HG03432 (cell line): ENCODE data around the gene C1orf56.

Experiments
- ATAC-seq: cut with Tn5 transposase; IDR thresholded peaks from one replicate; pipeline ENCODE4 v1.9.1; 2021; ENCODE audit warnings: mild to moderate bottlenecking, moderate library complexity; ENCODE audit not compliant: unreplicated experiment

C1orf56 gene

GRCh38 chr1:151013518-151013917 lies 34.0 kb upstream of the C1orf56 start:
- no peak for ATAC-seq

DNA sequence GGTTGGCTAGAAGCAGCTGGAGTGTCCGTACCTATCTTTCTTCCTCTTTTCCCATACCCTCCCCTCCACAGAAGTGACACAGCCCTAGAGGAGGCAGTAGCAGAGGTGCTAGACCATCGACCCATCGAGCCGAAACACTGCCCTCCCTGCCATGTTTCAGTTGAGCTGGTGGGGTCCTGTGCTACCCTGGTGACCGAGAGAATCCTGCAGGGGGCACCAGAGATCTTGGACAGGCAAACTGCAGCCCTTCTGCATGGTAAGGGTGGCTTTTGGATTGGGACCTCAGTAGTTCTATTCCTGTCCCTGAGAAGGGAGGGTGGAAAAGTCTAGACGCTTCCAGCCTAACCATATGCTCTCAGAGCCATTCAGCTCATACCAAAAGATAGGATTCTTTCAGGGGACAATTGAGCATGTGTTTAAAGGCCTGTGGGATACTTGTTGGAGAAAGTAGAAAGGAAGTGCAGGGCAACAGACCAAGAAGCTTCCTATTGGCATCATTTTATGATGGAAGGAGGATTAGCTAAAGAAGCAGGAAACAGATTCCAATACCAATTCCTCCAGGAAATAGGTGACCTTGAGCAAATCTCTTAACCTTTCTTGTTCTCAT lies 22.9 kb upstream of the C1orf56 start:
- no peak for ATAC-seq

GRCh38 chr1:151026460-151026859 lies 21.1 kb upstream of the C1orf56 start:
- no peak for ATAC-seq

DNA sequence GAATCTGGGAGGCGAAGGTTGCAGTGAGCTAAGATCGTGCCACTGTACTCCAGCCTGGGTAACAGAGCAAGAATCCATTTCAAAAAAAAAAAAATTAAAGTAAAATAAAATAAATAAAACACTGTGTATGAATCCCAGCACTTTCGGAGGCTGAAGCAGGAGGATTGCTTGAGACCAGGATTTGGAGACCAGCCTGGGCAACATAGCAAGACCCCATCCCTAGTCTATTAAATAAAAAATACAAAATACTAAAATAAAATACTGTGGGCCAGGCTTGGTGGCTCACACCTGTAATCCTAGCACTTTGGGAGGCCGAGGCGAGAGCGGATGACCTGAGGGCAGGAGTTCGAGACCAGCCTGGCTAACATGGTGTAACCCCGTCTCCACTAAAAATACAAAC lies 15.4 kb upstream of the C1orf56 start:
- ATAC-seq: no peak

DNA sequence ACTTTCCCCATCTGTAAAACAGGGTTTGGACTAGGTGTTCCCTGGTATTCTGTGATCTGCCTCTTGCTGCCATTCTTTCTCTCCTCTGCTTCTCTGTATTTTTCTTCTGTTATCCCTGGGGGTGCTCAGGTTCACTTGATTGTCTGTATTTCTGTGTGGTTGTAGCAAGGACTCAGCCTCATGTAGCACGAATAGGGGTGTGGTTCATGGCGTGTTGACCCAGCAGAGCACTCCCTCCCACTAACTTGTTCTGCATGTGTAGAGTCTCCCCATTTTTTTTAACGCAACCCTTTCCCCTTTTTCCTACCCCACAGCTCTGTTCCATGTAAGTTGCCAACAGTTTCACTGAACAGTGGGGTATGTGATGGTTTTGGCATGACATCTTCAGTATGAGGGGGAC lies 12.4 kb upstream of the C1orf56 start:
- ATAC-seq: no peak

DNA sequence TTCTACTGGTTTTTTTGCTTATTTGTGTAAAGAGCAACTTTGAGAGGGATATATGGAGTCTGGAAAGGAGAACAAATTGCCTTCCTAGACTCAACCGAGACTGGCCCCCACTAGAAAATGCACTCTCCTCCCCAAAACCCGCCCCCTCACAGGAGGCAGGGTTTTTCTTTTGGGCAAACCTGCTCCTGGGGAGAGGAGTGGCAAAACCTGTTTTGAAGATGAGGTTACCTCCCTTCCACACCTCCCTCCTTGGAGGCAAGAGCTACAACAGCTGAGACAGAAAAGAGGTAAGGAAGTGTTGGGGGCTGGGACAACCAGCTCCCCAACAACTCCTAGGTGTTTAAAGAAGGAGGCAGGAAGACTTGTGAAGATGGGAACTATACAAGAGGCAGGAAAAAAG lies 11.2 kb upstream of the C1orf56 start, which contains the start of gene BNIPL:
TSS of gene BNIPL (plus strand) at position 231 of the 400 bp plus-strand sequence. CDS start at position 371, 140 bp downstream.
- ATAC-seq: no peak

GRCh38 chr1:151037032-151037431 lies 10.5 kb upstream of the C1orf56 start:
- no peak for ATAC-seq

DNA sequence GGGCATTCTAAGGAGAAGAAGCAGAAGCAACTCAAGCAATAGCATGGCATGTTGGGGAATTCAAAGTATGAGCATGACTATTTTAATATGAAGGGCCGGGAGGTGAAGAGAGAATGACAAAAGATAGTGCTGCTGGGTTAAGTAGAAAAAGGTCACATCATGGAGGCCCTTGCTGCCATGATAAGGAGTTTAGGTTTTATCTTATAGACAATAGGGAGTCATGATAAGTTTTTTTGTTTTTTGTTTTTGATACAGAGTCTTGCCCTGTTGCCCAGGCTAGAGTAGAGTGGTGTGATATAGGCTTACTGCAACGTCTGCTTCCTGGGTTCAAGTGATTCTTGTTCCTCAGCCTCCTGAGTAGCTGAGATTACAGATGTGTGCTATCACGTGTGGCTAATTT lies 8.0 kb upstream of the C1orf56 start:
- no peak for ATAC-seq

GRCh38 chr1:151043163-151043562 lies 4.4 kb upstream of the C1orf56 start:
- no peak for ATAC-seq

- peak; percentile 58 for ATAC-seq
Observed at GRCh38 chr1:151047925-151048644, 534 bp downstream of the C1orf56 start.

GRCh38 chr1:151048645-151049032 lies 1.1 kb downstream of the C1orf56 start:
- no peak for ATAC-seq

DNA sequence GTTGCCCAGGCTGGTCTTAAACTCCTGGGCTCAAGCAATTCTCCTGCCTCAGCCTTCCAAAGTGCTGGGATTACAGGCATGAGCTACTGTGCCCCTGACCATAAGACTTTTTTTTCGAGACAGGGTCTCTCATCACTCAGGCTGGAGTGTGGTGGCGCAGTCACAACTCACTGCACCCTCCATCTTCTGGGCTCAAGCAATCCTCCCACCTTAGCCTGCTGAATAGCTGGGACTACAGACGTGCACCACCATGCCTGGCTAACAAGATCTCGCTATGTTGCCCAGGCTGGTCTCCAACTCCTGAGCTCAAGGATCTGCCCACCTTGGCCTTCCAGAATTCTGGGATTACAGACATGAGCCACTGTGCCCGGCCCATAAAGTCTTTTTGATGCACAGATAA lies 1.9 kb downstream of the C1orf56 start:
- no peak for ATAC-seq

- no peak for ATAC-seq
Observed at GRCh38 chr1:151050051-151050688, 2.6 kb downstream of the C1orf56 start.

DNA sequence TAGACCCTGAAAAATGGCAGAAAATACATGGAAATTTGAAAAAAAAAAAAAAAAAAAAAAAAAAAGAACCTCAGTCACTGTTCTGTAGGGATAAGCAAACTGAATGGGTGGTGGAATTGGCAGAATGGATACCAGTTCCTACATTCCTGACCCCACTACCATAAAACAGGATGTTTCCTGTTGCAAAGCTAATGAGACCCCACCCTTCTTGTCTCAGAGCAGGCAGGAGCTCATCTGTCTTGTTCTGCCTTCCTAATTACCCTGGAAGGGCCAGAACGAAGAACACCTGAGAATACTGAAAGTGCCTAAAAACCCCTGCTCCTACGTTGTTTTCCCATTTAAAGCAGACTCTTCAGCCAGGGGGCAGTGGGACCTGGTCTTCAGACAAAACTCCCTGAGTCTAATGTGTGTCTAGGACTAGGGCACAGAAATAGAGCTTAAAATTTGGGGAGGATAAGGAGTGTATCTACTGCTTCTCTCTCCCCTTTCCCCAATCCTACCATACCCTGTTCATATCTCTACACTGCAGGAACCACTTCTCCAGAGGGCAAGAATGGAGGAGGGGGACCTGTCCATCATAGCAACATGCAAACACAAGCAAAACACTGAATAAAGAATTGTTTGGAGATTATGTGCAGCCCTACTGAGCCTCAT lies 3.9 kb downstream of the C1orf56 start:
- ATAC-seq: no peak

DNA sequence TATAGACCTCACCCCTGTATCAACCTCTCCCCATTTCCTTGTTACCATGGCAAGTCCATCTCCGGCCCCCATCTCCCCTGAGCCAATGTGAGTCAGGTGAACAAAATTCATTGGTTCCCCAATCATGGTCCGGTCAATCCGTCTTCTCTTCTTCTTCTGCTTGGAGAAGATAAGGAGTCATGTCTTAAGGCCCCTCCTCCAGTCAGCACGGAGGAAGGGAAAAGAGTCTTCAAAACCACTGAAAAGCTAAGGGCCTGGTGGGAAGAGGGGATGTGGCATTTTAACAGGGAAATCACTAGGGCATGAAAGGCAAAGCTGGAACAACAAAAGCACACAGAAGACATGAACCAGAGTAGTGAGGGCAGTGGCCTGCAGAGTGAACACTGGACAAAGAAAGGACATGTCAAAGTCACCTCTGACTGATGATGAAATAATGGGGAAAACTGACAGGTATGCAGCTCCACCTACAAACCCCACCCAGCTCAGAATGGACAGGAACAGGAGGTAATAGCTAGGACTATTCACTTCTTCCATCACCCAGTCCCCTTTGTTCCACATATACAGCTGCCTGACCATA lies 7.5 kb downstream of the C1orf56 start:
- ATAC-seq: no peak

GRCh38 chr1:151055581-151055980 lies 8.0 kb downstream of the C1orf56 start:
- no peak for ATAC-seq

DNA sequence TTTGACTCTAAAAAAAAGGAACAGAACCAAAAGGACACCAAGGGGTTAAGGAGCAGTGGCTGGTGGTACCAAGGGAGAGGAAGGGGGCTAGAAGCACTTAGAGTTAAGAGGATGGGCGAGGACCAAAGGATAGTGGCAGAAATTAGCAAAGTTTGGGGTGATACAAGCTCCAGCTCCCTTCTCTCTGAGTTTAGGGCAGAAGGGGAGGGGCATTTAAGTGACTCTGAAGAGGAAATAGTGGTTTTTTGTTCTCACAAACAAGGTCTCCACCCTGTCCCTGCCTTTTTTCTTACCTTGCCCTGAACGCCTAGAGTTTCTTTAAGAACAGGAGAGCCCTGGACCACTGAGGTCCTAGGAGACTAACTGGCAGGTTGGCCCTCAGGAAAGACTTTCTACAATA lies 8.6 kb downstream of the C1orf56 start:
- no peak for ATAC-seq

- ATAC-seq: no peak
Observed at GRCh38 chr1:151058692-151059091, 11.1 kb downstream of the C1orf56 start.

DNA sequence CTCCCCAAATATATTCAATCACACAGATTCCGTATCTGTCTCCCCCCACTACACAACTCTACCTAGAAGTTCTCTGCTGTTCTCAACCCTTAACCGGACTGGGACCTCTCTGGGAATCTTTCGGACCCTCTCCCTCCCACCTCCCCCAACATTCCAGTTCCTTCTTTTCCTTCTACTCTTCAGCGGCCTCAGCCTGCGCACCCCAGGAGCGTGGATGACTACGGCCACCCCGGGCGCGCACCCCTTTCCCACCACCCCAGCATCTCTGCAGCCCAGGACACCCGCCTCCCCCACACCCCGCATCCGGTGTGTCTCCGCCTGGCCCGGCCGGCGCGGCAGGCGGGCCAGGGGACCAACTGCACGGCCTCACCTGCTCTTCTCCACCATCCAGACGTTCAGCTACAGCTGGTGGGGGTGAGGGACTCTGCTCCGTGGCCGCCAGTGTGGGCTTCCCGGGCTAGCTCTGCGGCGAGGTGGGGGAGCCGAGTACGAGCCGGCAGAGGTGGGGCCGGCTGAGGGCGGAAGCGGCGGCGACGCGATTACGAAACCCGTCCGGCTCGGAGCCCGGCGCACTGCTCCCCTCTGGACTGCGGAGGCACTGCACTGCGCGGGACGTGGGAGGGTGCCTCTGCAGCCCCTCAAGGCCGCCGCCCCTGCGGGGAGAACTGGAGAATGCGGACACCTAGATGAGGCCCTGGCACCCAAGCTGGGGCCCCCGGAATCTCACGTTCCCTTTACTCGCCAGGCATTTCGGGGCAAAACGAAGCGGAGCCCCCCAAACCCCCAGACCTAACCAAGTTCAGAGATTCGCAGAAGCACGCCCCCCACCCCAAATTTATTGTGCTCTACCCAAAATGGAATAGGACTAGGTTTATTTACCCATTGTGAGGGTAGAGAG lies 11.8 kb downstream of the C1orf56 start, which contains the start of gene CDC42SE1:
TSS of gene CDC42SE1 (minus strand) at position 514 of the 898 bp plus-strand sequence. CDS start 3,892 bp downstream, outside the sequence.
- ATAC-seq: peak; percentile 86

GRCh38 chr1:151060007-151060656 lies 12.6 kb downstream of the C1orf56 start, which contains the start of gene MLLT11:
TSS of gene MLLT11 (plus strand) at chr1:151060397. CDS start at chr1:151067225, 6,828 bp downstream.
- ATAC-seq: no peak
